Keratinocyte (primary cell): Measurements from ENCODE around the gene PIP4K2A. TPM values are rescaled to one million over a fixed set of nuclear protein-coding genes. Genes with fewer than 3 reads are reported as not detected.

ENCODE experiments used
- DNase-seq: peaks from one replicate; pipeline ENCODE4 v3.0.0-alpha.2; 2011; ENCODE audit warnings: low read depth, missing footprints, low spot score
- FAIRE-seq: peaks from 2 replicates; lab custom pipeline; 2011; peaks lifted over from hg19 to GRCh38; lab: Jason Lieb, UNC
- H2AFZ ChIP-seq: 2 replicates; pipeline ENCODE4 v1.6.0; 2012; ENCODE audit warnings: low read length, control low read depth, inconsistent platforms; ENCODE audit not compliant: control insufficient read depth
- H3K27ac ChIP-seq: 2 replicates; pipeline ENCODE4 v1.5.1; 2011; ENCODE audit warnings: low read length; ENCODE audit not compliant: control insufficient read depth, insufficient read depth
- H3K27me3 ChIP-seq: 3 replicates; pipeline ENCODE4 v1.6.0; 2011; ENCODE audit warnings: low read length; ENCODE audit not compliant: control insufficient read depth, insufficient read depth; ENCODE audit errors: extremely low read depth
- H3K36me3 ChIP-seq, 2 experiments: 2 replicates in 1 of 2; 3 replicates in 1 of 2; pipeline ENCODE4 v1.5.1; 2011; ENCODE audit warnings: low read length in 2 of 2, mild to moderate bottlenecking in 1 of 2; ENCODE audit not compliant: control insufficient read depth in 2 of 2, insufficient read depth in 2 of 2; ENCODE audit errors: extremely low read depth in 1 of 2
- H3K4me1 ChIP-seq: 3 replicates; pipeline ENCODE4 v1.5.1; 2011; ENCODE audit warnings: low read length; ENCODE audit not compliant: control insufficient read depth, insufficient read depth; ENCODE audit errors: extremely low read depth
- H3K4me2 ChIP-seq: 3 replicates; pipeline ENCODE4 v1.6.0; 2011; ENCODE audit warnings: low read depth, low read length; ENCODE audit not compliant: control insufficient read depth, insufficient read depth; ENCODE audit errors: extremely low read depth
- H3K4me3 ChIP-seq, 3 experiments: fragments of 200-600 bp in 1 of 3; sonication (generic) in 1 of 3; 2 replicates in 2 of 3; 3 replicates in 1 of 3; pipeline ENCODE4 v1.5.1; 2011 to 2016; ENCODE audit warnings: low read length in 3 of 3, mild to moderate bottlenecking in 3 of 3, control low read depth in 2 of 3, inconsistent platforms in 1 of 3, low read depth in 1 of 3, mixed read lengths in 1 of 3, mixed run types in 1 of 3, moderate library complexity in 1 of 3; ENCODE audit not compliant: control insufficient read depth in 2 of 3, insufficient read depth in 2 of 3; ENCODE audit errors: extremely low read depth in 1 of 3
- H3K79me2 ChIP-seq: 2 replicates; pipeline ENCODE4 v1.6.0; 2012; ENCODE audit warnings: low read length; ENCODE audit not compliant: control insufficient read depth, insufficient read depth
- H3K9ac ChIP-seq: 3 replicates; pipeline ENCODE4 v1.6.0; 2011; ENCODE audit warnings: low read length; ENCODE audit not compliant: control insufficient read depth, insufficient read depth; ENCODE audit errors: extremely low read depth
- H3K9me1 ChIP-seq: 3 replicates; pipeline ENCODE4 v1.6.0; 2011; ENCODE audit warnings: low read length; ENCODE audit not compliant: control insufficient read depth, insufficient read depth; ENCODE audit errors: extremely low read depth
- H3K9me3 ChIP-seq: 2 replicates; pipeline ENCODE4 v1.5.1; 2012; ENCODE audit warnings: low read depth, low read length; ENCODE audit not compliant: control insufficient read depth
- H4K20me1 ChIP-seq: 3 replicates; pipeline ENCODE4 v1.6.0; 2011; ENCODE audit warnings: low read length; ENCODE audit not compliant: control insufficient read depth, insufficient read depth; ENCODE audit errors: extremely low read depth
- CTCF ChIP-seq, 3 experiments: IDR thresholded peaks in 1 of 3; conservative IDR thresholded peaks in 1 of 3; optimal IDR thresholded peaks in 1 of 3; 2 replicates in 2 of 3; 3 replicates in 1 of 3; pipeline versions ENCODE3 to v1.5.1; 2011; ENCODE audit warnings: low read length in 3 of 3, mild to moderate bottlenecking in 3 of 3, moderate library complexity in 2 of 3, control low read depth in 1 of 3, inconsistent platforms in 1 of 3; ENCODE audit not compliant: insufficient read depth in 2 of 3; ENCODE audit errors: extremely low read depth in 1 of 3
- EZH2 ChIP-seq: IDR thresholded peaks from one replicate; pipeline ENCODE4 v1.6.1; 2012; ENCODE audit warnings: inconsistent platforms, mild to moderate bottlenecking, low read length, moderate library complexity
- dilution Hi-C: fragments of 300-500 bp; cut with MboI; formaldehyde crosslinking; loops from one replicate; pipeline ENCODE4 v1.7.0; 2020; ENCODE audit warnings: low sequenced_read_pairs; ENCODE audit not compliant: extremely low pct_ligation_motif_present
- polyA plus RNA-seq, 5 experiments: library from polyadenylated mRNA; depleted of rRNA in 3 of 5; stranded (reverse) in 3 of 5; stranded (forward) in 1 of 5; unstranded in 1 of 5; fragments of >200 nt; gene quantifications; 1 replicate in 1 of 5; 2 replicates in 3 of 5; 3 replicates in 1 of 5; pipeline versions ENCODE4 v1.2.1 to v1.2.3, GENCODE V29; 2011 to 2012; ENCODE audit warnings: missing spikeins in 2 of 5, low read depth in 1 of 5, low replicate concordance in 1 of 5

Gene PIP4K2A
- polyA plus RNA-seq, 1 donor (not counting 4 experiments of a cell fraction or from before 2014, with no cell fraction given) = 15.5 TPM

DNA sequence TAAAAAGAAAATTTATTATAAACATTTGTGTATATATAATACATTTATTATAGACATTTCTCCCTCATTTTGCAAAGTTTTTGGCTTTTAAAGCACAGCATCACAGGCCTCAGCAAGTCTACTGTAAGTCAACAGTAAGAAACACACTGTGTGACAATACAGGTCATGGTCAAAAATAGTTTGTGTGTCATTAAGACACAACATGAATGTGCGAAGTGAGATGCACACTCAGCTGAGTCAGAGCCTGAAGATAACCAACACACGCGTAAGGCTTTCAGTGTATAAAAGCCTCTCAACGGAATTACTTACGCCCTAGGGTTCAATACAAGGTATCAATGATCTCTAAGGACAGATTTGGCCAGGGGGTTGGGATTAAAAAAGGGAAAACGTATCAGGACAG lies 157.6 kb downstream of the PIP4K2A start:
- dilution Hi-C loops = no loop called here
- Histone ChIP-seq H3K4me2 (no peak overlapping the region), H3K36me3 (no peaks in the 10 kb centered on the region), H4K20me1 (no peaks in the 10 kb centered on the region), H3K4me3 (no peak overlapping the region), H3K27ac (no peak overlapping the region), H2AFZ (no peak overlapping the region), H3K9me3 (no peaks in the 10 kb centered on the region), H3K27me3 (no peaks in the 10 kb centered on the region), H3K9me1 (no peaks in the 10 kb centered on the region), H3K9ac (no peak overlapping the region), H3K79me2 (no peaks in the 10 kb centered on the region), H3K4me1 (no peaks in the 10 kb centered on the region)
- TF ChIP-seq EZH2 (no peak), CTCF (optimal IDR thresholded peaks at IDR 0.05 in 1 of 3, IDR thresholded peaks at IDR 0.05 in 1 of 3, conservative IDR thresholded peaks at IDR 0.05 in 1 of 3; ENCODE audit: extremely low read depth in 1 of 3, insufficient read depth in 2 of 3, low read length in 3 of 3) (no peak)
- DNase-seq = no peak
- FAIRE-seq = no peak

GRCh38 chr10:22554461-22555182 lies 159.8 kb downstream of the PIP4K2A start:
- H3K27me3 ChIP-seq = no peaks in the 10 kb centered on the region
- DNase-seq = no peak
- H4K20me1 ChIP-seq = no peaks in the 10 kb centered on the region
- H3K4me1 ChIP-seq = no peaks in the 10 kb centered on the region
- FAIRE-seq = no peak
- no peaks in the 10 kb centered on the region for H3K9me1 ChIP-seq
- H3K36me3 ChIP-seq = peaks cover 0 to 4% of the 10 kb centered on the region in 2 experiments
- TF ChIP-seq CTCF (optimal IDR thresholded peaks at IDR 0.05 in 1 of 3, IDR thresholded peaks at IDR 0.05 in 1 of 3, conservative IDR thresholded peaks at IDR 0.05 in 1 of 3; ENCODE audit: extremely low read depth in 1 of 3, insufficient read depth in 2 of 3, low read length in 3 of 3) (no peak), EZH2 (no peak)
- no peak overlapping the region for H2AFZ ChIP-seq
- H3K4me2 ChIP-seq = no peak overlapping the region
- no peaks in the 10 kb centered on the region for H3K9me3 ChIP-seq
- dilution Hi-C loops = no loop called here
- no peaks in the 10 kb centered on the region for H3K79me2 ChIP-seq
- H3K9ac ChIP-seq = no peak overlapping the region
- no peak overlapping the region for H3K4me3 ChIP-seq
- no peak overlapping the region for H3K27ac ChIP-seq
